Hepatocyte (in vitro differentiated cells): ENCODE measurements around the gene AUNIP. TPM values are rescaled to one million over a fixed set of nuclear protein-coding genes. Genes with fewer than 3 reads are reported as not detected.

Experiments used
- DNase-seq: peaks from one replicate; pipeline ENCODE4 v3.0.0-alpha.2; 2016; ENCODE audit warnings: low spot score
- H2AFZ ChIP-seq: fragments of 200-600 bp; sonication (generic); 2 replicates; pipeline ENCODE4 v1.6.0; 2016; ENCODE audit warnings: antibody characterized with exemption, mild to moderate bottlenecking
- H3K27ac ChIP-seq: fragments of 200-600 bp; sonication (generic); 2 replicates; pipeline ENCODE4 v1.5.1; 2016; ENCODE audit warnings: mild to moderate bottlenecking
- H3K27me3 ChIP-seq: fragments of 200-600 bp; sonication (generic); 2 replicates; pipeline ENCODE4 v1.6.1; 2016
- H3K36me3 ChIP-seq: fragments of 200-600 bp; sonication (generic); replicated peaks from 2 replicates; pipeline ENCODE4 v1.5.1; 2016; ENCODE audit warnings: low read depth; ENCODE audit not compliant: insufficient read depth
- H3K4me1 ChIP-seq: fragments of 200-600 bp; sonication (generic); 2 replicates; pipeline ENCODE4 v1.5.1; 2016; ENCODE audit warnings: mild to moderate bottlenecking, moderate library complexity; ENCODE audit not compliant: insufficient read depth
- H3K4me2 ChIP-seq: fragments of 200-600 bp; sonication (generic); 2 replicates; pipeline ENCODE4 v1.6.0; 2016
- H3K4me3 ChIP-seq: fragments of 200-600 bp; sonication (generic); 2 replicates; pipeline ENCODE4 v1.5.1; 2016; ENCODE audit warnings: mild to moderate bottlenecking
- H3K79me2 ChIP-seq: fragments of 200-600 bp; sonication (generic); 2 replicates; pipeline ENCODE4 v1.6.0; 2017; ENCODE audit warnings: mild to moderate bottlenecking
- H3K9me2 ChIP-seq: fragments of 200-600 bp; sonication (generic); replicated peaks from 2 replicates; pipeline ENCODE4 v1.6.0; 2017; ENCODE audit warnings: mild to moderate bottlenecking; ENCODE audit not compliant: insufficient read depth
- H3K9me3 ChIP-seq: fragments of 200-600 bp; sonication (generic); 2 replicates; pipeline ENCODE4 v1.5.1; 2016; ENCODE audit warnings: low read depth, mild to moderate bottlenecking
- H4K20me1 ChIP-seq: fragments of 200-600 bp; sonication (generic); 2 replicates; pipeline ENCODE4 v1.6.0; 2016; ENCODE audit warnings: mild to moderate bottlenecking; ENCODE audit not compliant: insufficient read depth, poor library complexity, severe bottlenecking
- CTCF ChIP-seq: fragments of 200-600 bp; sonication (generic); IDR thresholded peaks from 2 replicates; pipeline ENCODE4 v1.5.1; 2016; ENCODE audit warnings: antibody characterized with exemption, mild to moderate bottlenecking; ENCODE audit not compliant: poor library complexity
- EZH2 ChIP-seq: fragments of 200-600 bp; sonication (generic); IDR thresholded peaks from 2 replicates; pipeline ENCODE4 v1.6.1; 2016; ENCODE audit warnings: antibody characterized with exemption, mild to moderate bottlenecking, borderline replicate concordance
- EZH2phosphoT487 ChIP-seq: fragments of 200-600 bp; sonication (generic); IDR thresholded peaks from one replicate; pipeline ENCODE4 v1.6.1; 2018; ENCODE audit warnings: antibody characterized with exemption, mild to moderate bottlenecking, low read depth, moderate library complexity; ENCODE audit not compliant: unreplicated experiment, severe bottlenecking
- whole genome bisulfite sequencing: methylation state at CpG from one replicate; pipeline ENCODE4 v1.1.6; 2016; ENCODE audit warnings: low lambda C conversion rate; ENCODE audit errors: missing lambda C conversion rate; 5-methylcytosine and 5-hydroxymethylcytosine counted together
- polyA plus RNA-seq: library from polyadenylated mRNA; unstranded; fragments of >200 nt; fragmentation: Nextera tagmentation; extraction: Ambion mirVana; gene quantifications from 2 replicates; pipeline ENCODE4 v1.2.1, GENCODE V29; 2016
- total RNA-seq: library from RNA; depleted of rRNA; stranded (reverse); fragments of >200 nt; gene quantifications from 2 replicates; pipeline ENCODE4 v1.2.3, GENCODE V29; 2014

AUNIP gene
- total and polyA plus RNA-seq, 2 experiments from 2014 or later = 0.41 to 1.3 TPM

GRCh38 chr1:25820247-25821111, 38.8 kb downstream of the AUNIP start:
- Histone ChIP-seq H3K27me3 (no peaks in the 10 kb centered on the region), H3K4me2 (peak overlapping the region; percentile 93), H2AFZ (peak overlapping the region; percentile 53), H3K36me3 (no peaks in the 10 kb centered on the region), H3K27ac (peak overlapping the region; percentile 90), H3K9me2 (no peaks in the 10 kb centered on the region), H3K9me3 (no peaks in the 10 kb centered on the region), H3K4me1 (peaks cover 21% of the 10 kb centered on the region), H4K20me1 (peaks cover 12% of the 10 kb centered on the region), H3K79me2 (peaks cover 49% of the 10 kb centered on the region), H3K4me3 (peak overlapping the region; percentile 67)
- DNase-seq = peak; percentile 78
- no peak for TF ChIP-seq EZH2phosphoT487
- no peak for TF ChIP-seq EZH2
- TF ChIP-seq CTCF = no peak
- 2% methylated on average over 55 of the region's 67 CpGs for WGBS

DNA sequence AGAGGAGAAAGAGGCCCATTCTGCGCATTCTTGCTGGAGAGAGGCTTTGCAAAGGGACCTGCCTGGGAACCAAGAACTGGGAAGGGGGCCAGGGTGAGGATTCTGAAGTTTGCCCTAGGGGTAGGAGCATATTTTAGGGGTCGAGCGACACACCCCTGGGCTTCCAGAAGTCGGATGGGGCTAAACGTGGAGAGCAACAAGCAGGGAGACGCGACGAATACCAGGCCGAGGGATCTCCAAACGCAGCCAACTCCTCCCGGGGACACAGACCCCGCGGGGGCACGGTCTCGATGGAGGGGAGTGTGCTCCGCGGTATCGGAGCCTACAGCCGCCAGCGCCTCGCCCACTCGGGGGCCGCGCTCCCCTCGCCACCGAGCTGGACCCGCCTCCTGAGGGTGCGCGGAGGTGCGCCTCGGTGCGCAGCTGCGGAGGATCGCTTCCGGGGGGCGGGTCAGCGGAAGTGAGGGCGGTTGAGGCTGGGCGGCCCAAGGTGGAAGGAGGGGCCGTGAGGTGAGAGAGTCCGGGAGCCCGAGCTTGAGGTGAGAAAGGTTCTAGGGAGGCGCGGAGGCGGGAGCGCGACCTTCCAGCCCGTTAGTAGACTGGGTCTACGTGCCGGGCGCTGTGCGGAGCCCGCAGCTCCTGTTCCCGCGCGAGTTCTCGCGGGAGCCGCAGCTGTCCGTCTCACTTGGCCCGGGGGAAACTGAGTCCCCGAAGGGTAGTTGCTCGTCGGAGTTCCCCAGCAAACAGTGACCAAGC, 39.6 kb downstream of the AUNIP start, which contains the start of gene MTFR1L:
Gene MTFR1L, plus strand, starts transcription at position 464 of the 756 bp plus-strand sequence. CDS start 3,151 bp downstream, outside the sequence.
- Histone ChIP-seq H3K9me2 (no peaks in the 10 kb centered on the region), H3K27ac (peak within 1 kb of the TSS; percentile 90), H4K20me1 (peaks cover 12% of the 10 kb centered on the region), H2AFZ (peak within 1 kb of the TSS; percentile 53), H3K79me2 (peaks cover 44% of the 10 kb centered on the region), H3K36me3 (no peaks in the 10 kb centered on the region), H3K4me1 (peaks cover 21% of the 10 kb centered on the region), H3K27me3 (no peaks in the 10 kb centered on the region), H3K4me2 (peak within 1 kb of the TSS; percentile 93), H3K4me3 (peak within 1 kb of the TSS; percentile 67), H3K9me3 (no peaks in the 10 kb centered on the region)
- WGBS = under 1% methylated on average over 60 of the region's 64 CpGs
- TF ChIP-seq CTCF (no peak), EZH2phosphoT487 (no peak), EZH2 (no peak)
- peak; percentile 94 for DNase-seq

GRCh38 chr1:25818569-25818968, 40.7 kb downstream of the AUNIP start:
- Histone ChIP-seq H3K36me3 (no peaks in the 10 kb centered on the region), H3K79me2 (peaks cover 33% of the 10 kb centered on the region), H3K4me2 (peak overlapping the region; percentile 93), H3K9me3 (no peaks in the 10 kb centered on the region), H3K27ac (peak overlapping the region; percentile 90), H3K27me3 (no peaks in the 10 kb centered on the region), H2AFZ (no peak overlapping the region), H3K4me1 (peaks cover 21% of the 10 kb centered on the region), H3K9me2 (no peaks in the 10 kb centered on the region), H3K4me3 (no peak overlapping the region), H4K20me1 (peaks cover 12% of the 10 kb centered on the region)
- 70% methylated on average over 6 of the region's 6 CpGs for WGBS
- DNase-seq = no peak
- TF ChIP-seq EZH2phosphoT487 (no peak), EZH2 (no peak), CTCF (no peak)
